Cardiac fibroblast (primary cell): ENCODE results near the gene FOXN3.
A peak's percentile ranks its signal among the peaks of the same experiment; 100 is the strongest.

Experiments
- DNase-seq, 2 donors: peaks; one replicate each; pipeline versions ENCODE4 v3.0.0 to v3.0.0-alpha.2; 2010; ENCODE audit warnings: low read depth in 2 of 2
- H3K4me3 ChIP-seq, 2 donors: replicated peaks in 1 of 2; 1 replicate in 1 of 2; 2 replicates in 1 of 2; pipeline ENCODE4 v1.5.1; 2011; ENCODE audit warnings: low read depth in 2 of 2, low read length in 2 of 2, mild to moderate bottlenecking in 2 of 2, moderate library complexity in 1 of 2
- TF ChIP-seq, protein P1 (sequence below): IDR thresholded peaks from one replicate; pipeline ENCODE4 v1.5.1; 2011; ENCODE audit warnings: low read depth, mild to moderate bottlenecking, low read length, inconsistent platforms

Gene FOXN3

GRCh38 chr14:89365061-89365801, 51.8 kb downstream of the FOXN3 start:
- no peak overlapping the region for H3K4me3 ChIP-seq
- DNase-seq: peak; percentile 23 to 57
- TF ChIP-seq, protein P1, sequence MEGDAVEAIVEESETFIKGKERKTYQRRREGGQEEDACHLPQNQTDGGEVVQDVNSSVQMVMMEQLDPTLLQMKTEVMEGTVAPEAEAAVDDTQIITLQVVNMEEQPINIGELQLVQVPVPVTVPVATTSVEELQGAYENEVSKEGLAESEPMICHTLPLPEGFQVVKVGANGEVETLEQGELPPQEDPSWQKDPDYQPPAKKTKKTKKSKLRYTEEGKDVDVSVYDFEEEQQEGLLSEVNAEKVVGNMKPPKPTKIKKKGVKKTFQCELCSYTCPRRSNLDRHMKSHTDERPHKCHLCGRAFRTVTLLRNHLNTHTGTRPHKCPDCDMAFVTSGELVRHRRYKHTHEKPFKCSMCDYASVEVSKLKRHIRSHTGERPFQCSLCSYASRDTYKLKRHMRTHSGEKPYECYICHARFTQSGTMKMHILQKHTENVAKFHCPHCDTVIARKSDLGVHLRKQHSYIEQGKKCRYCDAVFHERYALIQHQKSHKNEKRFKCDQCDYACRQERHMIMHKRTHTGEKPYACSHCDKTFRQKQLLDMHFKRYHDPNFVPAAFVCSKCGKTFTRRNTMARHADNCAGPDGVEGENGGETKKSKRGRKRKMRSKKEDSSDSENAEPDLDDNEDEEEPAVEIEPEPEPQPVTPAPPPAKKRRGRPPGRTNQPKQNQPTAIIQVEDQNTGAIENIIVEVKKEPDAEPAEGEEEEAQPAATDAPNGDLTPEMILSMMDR: no peak

DNA sequence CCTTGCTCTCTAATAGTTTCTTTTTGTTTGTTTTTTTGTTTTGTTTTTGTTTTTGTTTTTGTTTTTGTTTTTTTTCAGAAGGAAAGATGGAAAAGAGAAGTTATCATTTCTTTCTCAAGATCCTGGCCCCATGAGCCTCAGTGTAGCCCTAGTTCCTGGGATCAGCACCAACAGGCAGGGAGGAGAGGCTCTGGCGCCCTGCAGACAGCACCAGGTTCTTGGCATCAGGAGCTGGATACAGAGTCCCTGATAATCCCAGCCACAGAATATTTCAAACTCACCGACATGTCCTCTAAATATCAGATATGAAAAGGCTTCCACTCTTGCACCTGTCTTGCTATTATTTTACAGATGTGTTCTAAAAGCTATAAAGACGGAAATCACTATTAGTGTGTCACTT, 52.7 kb downstream of the FOXN3 start:
- H3K4me3 ChIP-seq: no peak overlapping the region
- DNase-seq: no peak
- TF ChIP-seq, protein P1: no peak

GRCh38 chr14:89360277-89360676, 56.8 kb downstream of the FOXN3 start:
- no peak overlapping the region for H3K4me3 ChIP-seq
- no peak for DNase-seq
- TF ChIP-seq, protein P1: no peak

DNA sequence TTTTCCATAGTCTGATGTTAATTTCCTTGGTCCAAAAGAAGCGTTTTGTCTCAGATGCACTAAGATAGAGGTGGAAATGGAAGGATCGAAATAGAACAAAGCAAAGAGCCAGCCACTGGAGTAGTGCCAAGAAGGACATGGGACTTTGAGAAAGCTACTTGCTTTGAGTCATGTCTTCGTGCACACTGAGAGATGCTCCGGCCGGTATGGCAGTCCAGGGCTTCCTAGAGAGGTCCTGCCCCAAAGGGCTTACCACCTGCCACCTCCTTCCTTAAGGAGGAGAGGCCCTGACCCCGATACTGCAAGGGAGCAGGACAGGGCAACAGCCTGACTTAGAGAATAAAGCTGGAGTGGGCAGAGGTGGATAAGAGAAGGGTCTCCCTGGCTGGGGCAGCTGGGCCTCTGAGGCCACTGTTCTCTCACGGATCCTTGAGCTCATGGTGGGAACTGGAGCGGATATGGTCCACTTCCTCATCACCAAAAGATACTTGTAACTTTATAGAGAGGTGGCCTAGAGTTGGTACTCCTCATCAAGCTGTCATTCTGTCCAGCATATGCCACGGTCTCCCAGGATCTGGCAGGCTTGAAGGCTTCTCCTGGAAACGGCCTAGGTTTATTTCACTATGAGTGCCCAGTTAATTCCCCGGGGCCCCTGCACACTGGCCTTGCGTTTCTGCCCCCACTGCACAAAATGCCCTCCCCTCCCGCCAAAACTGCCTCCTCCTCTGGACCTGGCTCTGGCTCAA, 57.4 kb downstream of the FOXN3 start:
- H3K4me3 ChIP-seq: no peak overlapping the region
- peak in 1 of 2 donors; percentile 31 for DNase-seq
- TF ChIP-seq, protein P1: no peak

DNA sequence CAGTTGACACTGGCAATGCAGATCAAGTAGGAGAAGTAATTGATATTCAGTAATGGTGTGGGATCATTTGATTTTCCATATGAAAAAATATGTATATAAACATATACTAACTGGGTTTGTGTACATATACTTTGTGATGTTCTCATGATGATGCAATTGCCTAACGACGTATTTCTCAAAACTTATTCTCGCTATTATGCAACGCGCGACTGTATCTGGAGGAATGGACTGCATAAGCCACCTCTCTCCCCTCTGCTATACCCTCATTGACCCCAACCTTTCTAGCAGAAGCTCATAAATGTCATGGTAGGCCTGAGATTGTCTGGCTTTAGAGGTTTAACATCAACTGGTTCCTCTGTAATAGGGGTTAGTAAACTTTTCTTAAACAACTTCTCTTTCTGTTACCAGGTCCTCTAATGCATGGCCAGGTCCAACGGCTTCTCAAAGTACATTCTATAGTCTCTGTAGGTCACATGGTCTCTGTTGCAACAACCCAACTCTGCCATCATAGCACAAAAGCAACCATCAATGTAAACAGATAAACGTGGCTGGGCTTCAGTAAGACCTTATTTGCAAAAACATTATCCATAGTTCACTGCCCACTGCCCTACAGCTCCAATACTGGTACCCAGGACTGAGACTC, 59.3 kb downstream of the FOXN3 start:
- TF ChIP-seq, protein P1: no peak
- no peak for DNase-seq
- no peak overlapping the region for H3K4me3 ChIP-seq

GRCh38 chr14:89356927-89357326, 60.1 kb downstream of the FOXN3 start:
- TF ChIP-seq, protein P1: no peak
- no peak for DNase-seq
- no peak overlapping the region for H3K4me3 ChIP-seq
